ENCODE data around the gene RIN1. TPM values are rescaled to one million over a fixed set of nuclear protein-coding genes. Genes with fewer than 3 reads are reported as not detected.

Gene RIN1
- polyA plus RNA-seq, 3 donors: 6.1 to 15.4 (median 7.6) TPM

GRCh38 chr11:66346476-66347424, 10.5 kb upstream of the RIN1 start:
- 32% methylated on average over 68 of the region's 68 CpGs for WGBS (ENCODE audit: insufficient coverage)
- H3K4me1 Mint-ChIP-seq: peaks cover 31% of the 10 kb centered on the region
- peaks cover 23% of the 10 kb centered on the region for H3K79me2 ChIP-seq (ENCODE audit: insufficient read depth, low read length)
- intact Hi-C loops (cut with micrococcal nuclease): no loop called here
- no peak overlapping the region for H3K27ac ChIP-seq (ENCODE audit: low read depth in 1 of 2, low read length in 2 of 2)
- peak overlapping the region; percentile 78 to 89 for H3K4me3 Mint-ChIP-seq
- peak overlapping the region; percentile 98 for H2AFZ ChIP-seq (ENCODE audit: insufficient read depth, low read depth, low read length, poor library complexity, severe bottlenecking)
- TF ChIP-seq CTCF (IDR thresholded peaks at IDR 0.05): no peak
- H3K4me3 ChIP-seq (replicated peaks in 1 of 3; ENCODE audit: low read depth in 2 of 3, low read length in 3 of 3): peak overlapping the region; percentile 34 to 84 (median 64)
- H3K36me3 ChIP-seq (replicated peaks in 1 of 2; ENCODE audit: control insufficient read depth in 1 of 2, insufficient read depth in 2 of 2, low read length in 2 of 2): peaks cover 5 to 20% of the 10 kb centered on the region in 2 donors
- H3K27me3 ChIP-seq (ENCODE audit: control insufficient read depth in 2 of 2, insufficient read depth in 2 of 2, low read length in 2 of 2): peaks cover 0 to 9% of the 10 kb centered on the region in 2 donors
- no peaks in the 10 kb centered on the region for H3K9me3 ChIP-seq (replicated peaks in 1 of 2; ENCODE audit: control insufficient read depth in 1 of 2, insufficient read depth in 1 of 2, low read length in 2 of 2)
- peaks cover 14 to 16% of the 10 kb centered on the region in 2 donors for H3K36me3 Mint-ChIP-seq
- no peak for DNase-seq
- H3K4me1 ChIP-seq (ENCODE audit: control insufficient read depth in 1 of 2, insufficient read depth in 2 of 2, low read length in 2 of 2): peaks cover 34 to 41% of the 10 kb centered on the region in 2 donors
- H3K4me2 ChIP-seq (replicated peaks; ENCODE audit: extremely low read depth, low read length, poor library complexity, severe bottlenecking): peak overlapping the region; percentile 99
- H3K9ac ChIP-seq (ENCODE audit: insufficient read depth, low read length, poor library complexity, severe bottlenecking): peak overlapping the region; percentile 60
- H3K27me3 Mint-ChIP-seq (ENCODE audit: low read depth in 3 of 3): peaks cover 4 to 22% (median 11%) of the 10 kb centered on the region in 3 donors
- H3K27ac Mint-ChIP-seq: peak overlapping the region in 2 of 7 donors; percentile 20 to 62
- H4K20me1 ChIP-seq (ENCODE audit: insufficient read depth, low read length): peaks cover 27% of the 10 kb centered on the region
- no peaks in the 10 kb centered on the region for H3K9me3 Mint-ChIP-seq

DNA sequence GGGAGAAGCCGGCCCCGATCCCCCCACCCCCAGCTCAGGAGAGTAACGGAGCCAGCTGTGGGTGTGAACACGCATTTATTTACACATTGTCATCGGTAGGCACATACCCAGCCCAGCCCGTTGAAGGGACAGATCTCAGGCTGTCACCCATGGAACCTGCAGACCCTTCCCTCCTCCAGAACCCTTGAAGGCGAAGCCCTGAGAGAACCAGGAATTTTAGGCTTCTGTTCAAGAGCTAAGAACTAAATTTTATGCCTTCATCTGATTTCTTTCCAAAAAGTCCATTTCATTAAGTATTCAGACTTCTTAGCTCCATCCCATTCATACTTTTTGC, 9.0 kb upstream of the RIN1 start:
- Histone ChIP-seq H3K4me2 (replicated peaks; ENCODE audit: extremely low read depth, low read length, poor library complexity, severe bottlenecking) (peak overlapping the region; percentile 98), H2AFZ (ENCODE audit: insufficient read depth, low read depth, low read length, poor library complexity, severe bottlenecking) (peak overlapping the region; percentile 92), H3K4me1 (ENCODE audit: control insufficient read depth in 1 of 2, insufficient read depth in 2 of 2, low read length in 2 of 2) (peaks cover 34 to 41% of the 10 kb centered on the region in 2 donors), H3K9me3 (replicated peaks in 1 of 2; ENCODE audit: control insufficient read depth in 1 of 2, insufficient read depth in 1 of 2, low read length in 2 of 2) (no peaks in the 10 kb centered on the region), H3K9ac (ENCODE audit: insufficient read depth, low read length, poor library complexity, severe bottlenecking) (peak overlapping the region; percentile 92), H3K36me3 (replicated peaks in 1 of 2; ENCODE audit: control insufficient read depth in 1 of 2, insufficient read depth in 2 of 2, low read length in 2 of 2) (peaks cover 20 to 35% of the 10 kb centered on the region in 2 donors), H3K27ac (ENCODE audit: low read depth in 1 of 2, low read length in 2 of 2) (peak overlapping the region in 1 of 2 donors; percentile 94), H3K27me3 (ENCODE audit: control insufficient read depth in 2 of 2, insufficient read depth in 2 of 2, low read length in 2 of 2) (peaks cover 0 to 9% of the 10 kb centered on the region in 2 donors), H3K79me2 (ENCODE audit: insufficient read depth, low read length) (peaks cover 23% of the 10 kb centered on the region), H4K20me1 (ENCODE audit: insufficient read depth, low read length) (peaks cover 27% of the 10 kb centered on the region), H3K4me3 (replicated peaks in 1 of 3; ENCODE audit: low read depth in 2 of 3, low read length in 3 of 3) (peak overlapping the region; percentile 57 to 93 (median 64))
- intact Hi-C loops (cut with micrococcal nuclease): loop anchor here in 1 of 2 donors (2.0 kb wide), 2 partner anchors 32 to 498 kb away; partner anchors contain the start of gene RCE1
- Mint-ChIP-seq H3K9me3 (no peaks in the 10 kb centered on the region), H3K36me3 (peaks cover 27 to 30% of the 10 kb centered on the region in 2 donors), H3K27ac (peak overlapping the region; percentile 87 to 97 (median 95)), H3K4me1 (peaks cover 31% of the 10 kb centered on the region), H3K27me3 (ENCODE audit: low read depth in 3 of 3) (peaks cover 4 to 21% (median 11%) of the 10 kb centered on the region in 3 donors), H3K4me3 (peak overlapping the region; percentile 82 to 90)
- DNase-seq: no peak
- 0% methylated on average over 2 of the region's 7 CpGs for WGBS (ENCODE audit: insufficient coverage)
- TF ChIP-seq CTCF (IDR thresholded peaks at IDR 0.05): no peak

Measured in CD14-positive monocyte (primary cell).